HCT116 (cell line): Measurements from ENCODE around the gene SLC6A11. TPM values are rescaled to one million over a fixed set of nuclear protein-coding genes. Genes with fewer than 3 reads are reported as not detected.

Source experiments
- ATAC-seq: fragments of 200-7000 bp; cut with Tn5 transposase; 2 replicates; pipeline ENCODE4 v1.9.1; 2020; ENCODE audit warnings: mild to moderate bottlenecking, moderate library complexity
- BruUV-seq: library from RNA; stranded (reverse); fragments of 400-500 nt; replicated peaks from 2 replicates; lab custom pipeline; 2021; lab: Mats Ljungman, UMichigan
- CTCF ChIA-PET: fragments of 300-600 bp; sonication (Branson Sonifier 250); formaldehyde crosslinking; loops from one replicate; lab custom pipeline; 2021; ENCODE audit warnings: antibody characterized with exemption; lab: Charles Lee
- POLR2A ChIA-PET: fragments of 300-600, 350-600 bp; sonication (Branson Sonifier 250); formaldehyde crosslinking; loops from one replicate; lab custom pipeline; 2021; ENCODE audit warnings: antibody characterized with exemption; lab: Charles Lee
- RAD21 ChIA-PET, 2 experiments: fragments of 300-600 bp; sonication (Branson Sonifier 250); formaldehyde crosslinking; loops; one replicate each; lab custom pipeline; 2023; ENCODE audit warnings: low total read pairs in 2 of 2; ENCODE audit not compliant: uncharacterized antibody in 2 of 2, unreplicated experiment in 2 of 2, low non-redundant PET in 1 of 2; lab: Charles Lee
- DNase-seq: peaks from one replicate; pipeline ENCODE4 v3.0.0-alpha.2; 2010; ENCODE audit warnings: low read depth, low spot score
- H2AFZ ChIP-seq: fragments of 200-600 bp; shearing (Covaris generic), sonication (generic); 2 replicates; pipeline ENCODE4 v1.6.1; 2017; ENCODE audit warnings: low read depth, mixed run types, mixed read lengths, antibody characterized with exemption, low read length; ENCODE audit not compliant: poor library complexity, severe bottlenecking
- H3K27ac ChIP-seq: 2 replicates; pipeline ENCODE4 v1.5.1; 2012; ENCODE audit warnings: low read depth, low read length
- H3K27me3 ChIP-seq: fragments of 200-600 bp; sonication (generic); 2 replicates; pipeline ENCODE4 v1.6.1; 2016; ENCODE audit warnings: mixed run types, low read length, mixed read lengths; ENCODE audit not compliant: insufficient read depth
- H3K36me3 ChIP-seq, 2 experiments: fragments of 200-500 bp in 1 of 2; fragments of 200-600 bp in 1 of 2; sonication (Bioruptor generic) in 1 of 2; sonication (generic) in 1 of 2; 2 replicates each; pipeline versions ENCODE4 v1.5.1 to v1.6.1; 2014 to 2016; ENCODE audit warnings: low read length in 2 of 2, inconsistent platforms in 1 of 2, mixed read lengths in 1 of 2, mixed run types in 1 of 2; ENCODE audit not compliant: insufficient read depth in 2 of 2, control insufficient read depth in 1 of 2
- H3K4me1 ChIP-seq, 2 experiments: fragments of 200-600 bp in 1 of 2; sonication (generic) in 1 of 2; 2 replicates each; pipeline versions ENCODE4 v1.5.1 to v1.6.1; 2012 to 2017; ENCODE audit warnings: low read length in 2 of 2, inconsistent platforms in 1 of 2, mild to moderate bottlenecking in 1 of 2, mixed read lengths in 1 of 2, mixed run types in 1 of 2, moderate library complexity in 1 of 2; ENCODE audit not compliant: insufficient read depth in 2 of 2, control insufficient read depth in 1 of 2
- H3K4me2 ChIP-seq: fragments of 200-600 bp; sonication (generic); 2 replicates; pipeline ENCODE4 v1.6.1; 2017; ENCODE audit warnings: mixed run types, low read length, mixed read lengths
- H3K4me3 ChIP-seq, 2 experiments: fragments of 200-600 bp in 1 of 2; sonication (generic) in 1 of 2; replicated peaks in 1 of 2; 2 replicates each; pipeline ENCODE4 v1.5.1; 2011 to 2016; ENCODE audit warnings: low read length in 2 of 2, control low read depth in 1 of 2, low read depth in 1 of 2, mild to moderate bottlenecking in 1 of 2, mixed read lengths in 1 of 2, mixed run types in 1 of 2
- H3K79me2 ChIP-seq: fragments of 200-600 bp; sonication (generic); 2 replicates; pipeline ENCODE4 v1.6.1; 2017; ENCODE audit warnings: mild to moderate bottlenecking, mixed run types, low read length, moderate library complexity, mixed read lengths; ENCODE audit not compliant: insufficient read depth
- H3K9ac ChIP-seq: fragments of 200-600 bp; sonication (generic); 2 replicates; pipeline ENCODE4 v1.6.1; 2016; ENCODE audit warnings: low read length, mixed read lengths
- H3K9me2 ChIP-seq: fragments of 200-600 bp; sonication (generic), shearing (Covaris generic); 2 replicates; pipeline ENCODE4 v1.6.1; 2017; ENCODE audit warnings: mixed run types, mild to moderate bottlenecking, moderate library complexity; ENCODE audit not compliant: insufficient read depth
- H3K9me3 ChIP-seq, 2 experiments: fragments of 200-500 bp in 1 of 2; fragments of 200-600 bp in 1 of 2; sonication (Bioruptor generic) in 1 of 2; sonication (generic) in 1 of 2; 2 replicates each; pipeline ENCODE4 v1.6.1; 2014 to 2017; ENCODE audit warnings: low read length in 2 of 2, mixed read lengths in 2 of 2, inconsistent platforms in 1 of 2, low read depth in 1 of 2, mild to moderate bottlenecking in 1 of 2, mixed run types in 1 of 2, moderate library complexity in 1 of 2; ENCODE audit not compliant: control insufficient read depth in 1 of 2, insufficient read depth in 1 of 2
- H4K20me1 ChIP-seq: fragments of 200-600 bp; sonication (generic), shearing (Covaris generic); 2 replicates; pipeline ENCODE4 v1.6.1; 2017; ENCODE audit warnings: mixed run types, mild to moderate bottlenecking, moderate library complexity; ENCODE audit not compliant: insufficient read depth
- ATF3 ChIP-seq: IDR thresholded peaks from 2 replicates; pipeline ENCODE4 v1.6.1; 2012
- CEBPB ChIP-seq: IDR thresholded peaks from 2 replicates; pipeline ENCODE4 v1.6.1; 2012; ENCODE audit warnings: low read depth
- CTCF ChIP-seq, 3 experiments: fragments of 200-600 bp in 1 of 3; sonication (generic) in 1 of 3; IDR thresholded peaks in 2 of 3; conservative IDR thresholded peaks in 1 of 3; 2 replicates each; pipeline ENCODE4 v1.5.1; 2012 to 2017; ENCODE audit warnings: low read depth in 2 of 3, low read length in 2 of 3, antibody characterized with exemption in 1 of 3, borderline replicate concordance in 1 of 3, control low read depth in 1 of 3, mild to moderate bottlenecking in 1 of 3, mixed read lengths in 1 of 3, mixed run types in 1 of 3, moderate library complexity in 1 of 3; ENCODE audit not compliant: insufficient read depth in 1 of 3
- JUND ChIP-seq: IDR thresholded peaks from 2 replicates; pipeline ENCODE4 v1.6.1; 2012
- MAX ChIP-seq: IDR thresholded peaks from 2 replicates; pipeline ENCODE4 v1.6.1; 2012
- POLR2A ChIP-seq: IDR thresholded peaks from 2 replicates; pipeline ENCODE4 v1.7.0; 2011; ENCODE audit warnings: borderline replicate concordance; ENCODE audit not compliant: insufficient read depth, insufficient read length; ENCODE audit errors: extremely low read depth
- RAD21 ChIP-seq: IDR thresholded peaks from 2 replicates; pipeline ENCODE4 v1.6.1; 2012; ENCODE audit warnings: low read depth, mild to moderate bottlenecking
- REST ChIP-seq: IDR thresholded peaks from 2 replicates; pipeline ENCODE4 v1.6.1; 2012; ENCODE audit warnings: low read depth
- SRF ChIP-seq: IDR thresholded peaks from 2 replicates; pipeline ENCODE4 v1.6.1; 2012; ENCODE audit warnings: low read depth
- YY1 ChIP-seq: IDR thresholded peaks from 2 replicates; pipeline ENCODE4 v1.6.1; 2011; ENCODE audit warnings: low read length, low read depth, moderate library complexity, mild to moderate bottlenecking; ENCODE audit not compliant: insufficient replicate concordance; ENCODE audit errors: extremely low read depth
- ZFX ChIP-seq: fragments of 450-650 bp; IDR thresholded peaks from 2 replicates; pipeline ENCODE4 v1.6.1; 2017
- ZNF274 ChIP-seq: fragments of 200-500 bp; sonication (Bioruptor generic); IDR thresholded peaks from 2 replicates; pipeline ENCODE4 v1.6.1; 2014; ENCODE audit warnings: mild to moderate bottlenecking, low read depth, low read length, inconsistent platforms
- intact Hi-C: fragments of 100-400 bp; cut with micrococcal nuclease; formaldehyde crosslinking; loops from 2 replicates; pipeline ENCODE4 v1.10.0; 2022
- total RNA-seq: library from RNA; stranded (reverse); gene quantifications from one replicate; pipeline ENCODE4 v1.2.1, GENCODE V29; 2021; ENCODE audit not compliant: unreplicated experiment

The SLC6A11 gene
- total RNA-seq, 1 experiment from 2014 or later: not detected

GRCh38 chr3:10925436-10926255 is 109.6 kb downstream of the SLC6A11 start:
- Histone ChIP-seq H3K9ac (no peak overlapping the region), H3K9me2 (no peaks in the 10 kb centered on the region), H3K4me3 (no peak overlapping the region), H3K4me2 (no peak overlapping the region)
- ChIA-PET CTCF (no interaction called here), RAD21 (no interaction called here)
- TF ChIP-seq ATF3 (no peak), ZNF274 (no peak), ZFX (no peak)
- TF ChIP-seq, all 23 proteins: peak for 0
- no TSS peak for BruUV-seq
- DNase-seq (no peak), ATAC-seq (no peak)
- POLR2A ChIA-PET: no interaction called here
- no peaks in the 10 kb centered on the region for H3K79me2 ChIP-seq
- peaks cover 33% of the 10 kb centered on the region for H3K27me3 ChIP-seq
- H2AFZ ChIP-seq: no peak overlapping the region
- no peaks in the 10 kb centered on the region for H4K20me1 ChIP-seq
- no peaks in the 10 kb centered on the region for H3K4me1 ChIP-seq
- no peak overlapping the region for H3K27ac ChIP-seq
- no peaks in the 10 kb centered on the region for H3K36me3 ChIP-seq
- H3K9me3 ChIP-seq: no peaks in the 10 kb centered on the region
- intact Hi-C loops: no loop called here

GRCh38 chr3:10926256-10926810 is 110.3 kb downstream of the SLC6A11 start:
- CTCF ChIA-PET: no interaction called here
- H3K9me3 ChIP-seq: no peaks in the 10 kb centered on the region
- no peak overlapping the region for H3K27ac ChIP-seq
- no peaks in the 10 kb centered on the region for H3K9me2 ChIP-seq
- POLR2A ChIA-PET: no interaction called here
- no peak overlapping the region for H2AFZ ChIP-seq
- no peaks in the 10 kb centered on the region for H3K79me2 ChIP-seq
- H3K4me1 ChIP-seq: no peaks in the 10 kb centered on the region
- no peak overlapping the region for H3K9ac ChIP-seq
- no peaks in the 10 kb centered on the region for H4K20me1 ChIP-seq
- DNase-seq (no peak), ATAC-seq (no peak)
- intact Hi-C loops: no loop called here
- peaks cover 30% of the 10 kb centered on the region for H3K27me3 ChIP-seq
- no peaks in the 10 kb centered on the region for H3K36me3 ChIP-seq
- no peak overlapping the region for H3K4me3 ChIP-seq
- H3K4me2 ChIP-seq: no peak overlapping the region
- RAD21 ChIA-PET: no interaction called here
- no TSS peak for BruUV-seq
- TF ChIP-seq SRF: no peak
- no peak for TF ChIP-seq REST
- TF ChIP-seq ATF3: no peak
- no peak for TF ChIP-seq RAD21
- no peak for TF ChIP-seq ZNF274
- no peak for TF ChIP-seq POLR2A
- TF ChIP-seq CEBPB: no peak
- TF ChIP-seq ZFX: no peak
- TF ChIP-seq YY1: no peak
- TF ChIP-seq CTCF (IDR thresholded peaks at IDR 0.05 in 2 of 3, conservative IDR thresholded peaks at IDR 0.05 in 1 of 3; ENCODE audit: borderline replicate concordance in 1 of 3, insufficient read depth in 1 of 3, low read depth in 2 of 3, low read length in 2 of 3): no peak
- TF ChIP-seq MAX: no peak
- no peak for TF ChIP-seq JUND
